HG02642 (cell line): ENCODE measurements around the gene SCG2.

ENCODE experiments used
- ATAC-seq: cut with Tn5 transposase; IDR thresholded peaks from one replicate; pipeline ENCODE4 v1.9.1; 2021; ENCODE audit warnings: mild to moderate bottlenecking; ENCODE audit not compliant: unreplicated experiment, poor library complexity

SCG2 gene

GRCh38 chr2:223601932-223602666 is at the start of gene SCG2:
SCG2 (minus strand) TSS chr2:223602361; CDS start chr2:223599282, 3,079 bp downstream.
- ATAC-seq = peak; percentile 92

GRCh38 chr2:223649554-223650533 is 47.7 kb upstream of the SCG2 start:
- no peak for ATAC-seq

- no peak for ATAC-seq
Observed at GRCh38 chr2:223648755-223649154, 46.6 kb upstream of the SCG2 start.

GRCh38 chr2:223647258-223647952 is 45.2 kb upstream of the SCG2 start:
- peak; percentile 74 for ATAC-seq

- ATAC-seq = no peak
Observed at GRCh38 chr2:223644136-223644535, 42.0 kb upstream of the SCG2 start.

GRCh38 chr2:223643309-223643708 is 41.1 kb upstream of the SCG2 start:
- no peak for ATAC-seq

- ATAC-seq = no peak
Observed at GRCh38 chr2:223642506-223642905, 40.3 kb upstream of the SCG2 start.

GRCh38 chr2:223641082-223641481 is 38.9 kb upstream of the SCG2 start:
- ATAC-seq = no peak

- no peak for ATAC-seq
Observed at GRCh38 chr2:223635080-223635479, 32.9 kb upstream of the SCG2 start.

GRCh38 chr2:223634238-223634637 is 32.1 kb upstream of the SCG2 start:
- ATAC-seq = no peak

GRCh38 chr2:223633656-223634055 is 31.5 kb upstream of the SCG2 start:
- no peak for ATAC-seq

- no peak for ATAC-seq
Observed at GRCh38 chr2:223632826-223633225, 30.7 kb upstream of the SCG2 start.

GRCh38 chr2:223626716-223627115 is 24.6 kb upstream of the SCG2 start:
- no peak for ATAC-seq

- no peak for ATAC-seq
Observed at GRCh38 chr2:223625652-223626051, 23.5 kb upstream of the SCG2 start.

GRCh38 chr2:223621901-223622300 is 19.7 kb upstream of the SCG2 start:
- no peak for ATAC-seq

- ATAC-seq = no peak
Observed at GRCh38 chr2:223619486-223620129, 17.4 kb upstream of the SCG2 start.

- ATAC-seq = no peak
Observed at GRCh38 chr2:223618172-223619035, 16.2 kb upstream of the SCG2 start.

GRCh38 chr2:223614534-223614933 is 12.4 kb upstream of the SCG2 start:
- no peak for ATAC-seq
